HG03558 (cell line): ENCODE data around the gene KRTAP4-9.
"Not testable (repeated sequence)": the region's sequence is repeated elsewhere in the genome, so short reads cannot be mapped to it uniquely, and the experiment has no call there.

ENCODE experiments used
- ATAC-seq: cut with Tn5 transposase; IDR thresholded peaks from one replicate; pipeline ENCODE4 v1.9.1; 2021; ENCODE audit warnings: moderate number of reproducible peaks; ENCODE audit not compliant: unreplicated experiment; ENCODE audit errors: extremely low read depth

The KRTAP4-9 gene

DNA sequence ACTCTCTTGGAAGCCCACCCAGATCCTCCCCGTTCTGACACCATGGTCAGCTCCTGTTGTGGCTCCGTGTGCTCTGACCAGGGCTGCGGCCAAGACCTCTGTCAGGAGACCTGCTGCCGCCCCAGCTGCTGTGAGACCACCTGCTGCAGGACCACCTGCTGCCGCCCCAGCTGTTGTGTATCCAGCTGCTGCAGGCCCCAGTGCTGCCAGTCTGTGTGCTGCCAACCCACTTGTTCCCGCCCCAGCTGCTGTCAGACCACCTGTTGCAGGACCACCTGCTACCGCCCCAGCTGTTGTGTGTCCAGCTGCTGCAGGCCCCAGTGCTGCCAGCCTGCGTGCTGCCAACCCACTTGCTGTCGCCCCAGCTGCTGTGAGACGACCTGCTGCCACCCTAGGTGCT lies at the start of gene KRTAP4-9:
KRTAP4-9 (plus strand) TSS at position 43 of the 400 bp plus-strand sequence; CDS start at position 43, 0 bp downstream.
- ATAC-seq = not testable (repeated sequence)

DNA sequence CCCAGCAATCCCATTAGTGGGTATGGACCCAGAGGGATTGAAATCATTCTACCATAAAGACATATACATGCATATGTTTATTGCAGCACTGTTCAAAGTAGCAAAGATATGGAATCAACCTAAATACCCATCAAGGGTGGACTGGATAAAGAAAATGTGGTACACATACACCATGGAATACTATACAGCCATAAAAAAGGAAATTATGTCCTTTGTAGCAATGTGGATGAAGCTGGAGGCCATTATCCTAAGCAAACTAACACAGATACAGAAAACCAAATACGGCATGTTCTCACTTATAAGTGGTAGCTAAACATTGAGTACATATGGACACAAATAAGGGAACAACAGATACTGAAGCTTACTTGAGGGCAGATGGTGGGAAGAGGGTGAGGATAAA lies 47.6 kb upstream of the KRTAP4-9 start:
- ATAC-seq = no peak

DNA sequence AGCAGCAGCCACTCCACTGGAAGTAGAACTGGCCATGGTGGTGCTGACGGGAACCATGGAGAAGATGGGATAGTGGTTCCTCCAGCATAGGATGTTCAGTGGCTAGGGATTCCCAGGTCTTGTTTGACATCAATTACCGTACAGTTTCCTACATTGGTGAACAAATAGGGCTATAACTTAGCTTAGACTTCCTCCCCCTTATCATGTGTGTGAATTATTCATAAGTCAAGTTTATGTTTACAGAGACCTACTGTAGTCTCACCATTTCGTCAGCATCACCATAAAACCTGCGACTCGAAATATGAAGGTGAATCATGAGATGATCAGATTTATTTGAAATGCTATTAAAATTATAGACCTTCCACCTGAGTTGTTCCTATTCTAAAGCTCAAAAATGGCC lies 46.4 kb upstream of the KRTAP4-9 start:
- ATAC-seq = no peak

DNA sequence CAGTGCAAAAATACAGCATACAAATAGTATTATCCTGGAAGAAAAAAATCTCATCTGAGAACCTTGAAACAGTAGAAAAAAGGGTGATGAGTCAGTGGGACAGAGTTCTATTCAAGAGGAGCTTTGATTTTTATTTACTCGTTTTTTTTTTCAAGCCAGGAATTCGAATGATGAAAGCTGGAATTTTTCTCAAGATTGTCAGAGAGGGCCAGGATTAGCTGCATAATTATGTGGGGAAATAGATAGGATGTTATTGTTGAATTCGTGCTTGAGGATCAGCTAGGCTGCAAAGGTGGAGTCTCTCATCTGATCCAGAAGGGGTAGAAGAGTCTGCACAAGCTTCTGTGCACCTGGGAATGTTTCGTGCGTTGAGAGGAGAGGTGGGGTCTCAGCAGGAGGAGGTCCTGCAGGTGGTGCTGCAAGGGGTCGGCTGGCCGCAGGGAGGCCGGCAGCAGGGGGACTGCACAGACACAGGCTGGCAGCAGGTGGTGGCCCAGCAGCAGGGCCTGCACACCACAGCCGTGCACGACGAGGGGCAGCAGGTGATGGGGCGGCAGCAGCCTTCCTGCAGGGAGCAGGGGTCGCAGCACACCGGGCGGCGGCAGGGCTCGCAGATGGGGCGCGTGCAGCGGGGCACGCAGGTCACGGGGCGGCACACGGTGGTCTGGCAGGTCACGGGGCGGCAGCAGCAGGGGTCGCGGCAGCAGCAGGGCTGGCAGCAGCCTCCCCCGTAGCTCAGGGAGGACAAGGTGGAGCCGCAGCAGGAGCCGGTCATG lies 45.7 kb upstream of the KRTAP4-9 start:
- not testable (repeated sequence) for ATAC-seq

DNA sequence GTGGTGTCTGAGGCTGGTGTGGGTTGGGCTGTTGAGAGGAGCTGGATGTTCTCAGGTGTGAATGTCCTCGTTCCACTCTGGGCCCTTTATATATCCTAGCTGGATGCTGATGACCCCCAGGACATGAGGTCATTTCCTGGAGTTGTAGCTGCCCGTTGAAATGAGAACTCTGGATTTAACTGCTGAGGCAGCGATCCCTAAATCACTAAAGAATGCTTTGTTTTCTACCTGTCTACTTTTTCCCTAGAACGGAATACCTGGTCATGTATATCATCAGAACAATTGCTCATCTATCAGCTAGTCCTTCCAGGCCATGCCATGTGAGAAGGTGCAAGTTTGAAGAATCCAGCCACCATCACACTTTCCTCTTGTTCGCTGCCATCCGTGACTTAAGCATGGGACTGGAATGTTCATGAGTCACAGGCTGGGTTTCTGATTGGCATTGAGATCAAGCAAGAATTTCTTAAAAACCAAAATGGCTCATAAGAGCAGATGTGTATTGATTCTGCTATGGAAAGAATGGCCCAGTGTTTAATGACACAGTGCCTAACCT lies 45.1 kb upstream of the KRTAP4-9 start, which contains the start of gene KRTAP2-3:
KRTAP2-3 (minus strand) TSS at position 63 of the 553 bp plus-strand sequence. CDS start 64 bp downstream, outside the sequence.
- ATAC-seq = no peak

DNA sequence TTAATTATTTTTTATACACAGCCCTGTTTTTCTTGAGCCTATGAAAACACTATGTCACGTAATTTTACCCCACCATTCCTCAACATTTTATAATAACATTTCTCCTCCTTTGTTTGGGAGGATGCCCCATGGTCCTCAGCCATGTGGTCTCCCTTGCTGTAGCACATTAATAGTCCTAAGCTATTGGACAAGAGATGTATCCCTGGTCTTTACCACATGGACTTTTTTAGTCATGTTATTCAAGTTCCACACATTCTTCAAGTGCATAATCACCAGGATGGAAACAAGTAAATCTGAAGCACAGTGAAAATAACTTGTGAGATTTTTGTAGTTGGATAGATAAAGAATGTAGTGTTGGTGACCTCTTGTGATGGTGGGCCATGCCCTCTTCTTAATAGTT lies 43.2 kb upstream of the KRTAP4-9 start:
- no peak for ATAC-seq

DNA sequence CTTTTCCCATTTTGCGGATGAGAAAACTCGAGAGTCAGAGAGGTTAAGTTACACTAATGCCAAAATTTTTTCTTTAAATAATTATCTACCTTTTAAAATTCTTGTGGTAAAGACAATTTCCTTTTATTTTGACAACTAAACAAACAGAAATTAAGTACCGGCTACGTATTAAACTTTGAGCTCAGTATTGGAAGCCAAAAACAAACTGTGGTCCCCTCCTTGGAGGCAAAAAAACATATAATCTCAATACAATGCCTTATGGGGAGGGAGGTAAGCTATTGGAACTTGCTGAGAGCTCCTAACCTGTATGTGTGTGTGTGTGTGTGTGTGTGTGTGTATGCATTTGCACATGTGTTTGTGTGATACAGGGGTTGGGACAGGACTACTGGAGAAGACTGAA lies 41.7 kb upstream of the KRTAP4-9 start:
- no peak for ATAC-seq

DNA sequence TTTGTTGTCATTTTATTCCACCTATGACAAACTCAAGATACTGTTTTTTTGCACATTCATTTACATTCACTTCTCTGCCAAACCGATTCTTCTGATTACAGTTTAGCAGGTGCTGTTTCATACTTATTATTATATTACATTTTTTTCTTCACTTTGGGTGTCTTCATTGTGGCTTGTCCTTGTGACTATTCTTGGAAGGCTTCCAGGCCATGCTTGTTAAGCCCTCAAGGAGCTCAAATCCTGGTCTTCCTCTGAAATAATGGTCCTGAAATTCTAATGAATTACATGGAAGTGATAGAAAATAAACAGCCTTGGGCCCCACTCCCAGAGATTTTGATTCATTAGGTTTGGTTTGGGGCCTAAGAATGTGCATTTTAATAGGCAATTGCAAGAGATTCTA lies 40.9 kb upstream of the KRTAP4-9 start:
- no peak for ATAC-seq

DNA sequence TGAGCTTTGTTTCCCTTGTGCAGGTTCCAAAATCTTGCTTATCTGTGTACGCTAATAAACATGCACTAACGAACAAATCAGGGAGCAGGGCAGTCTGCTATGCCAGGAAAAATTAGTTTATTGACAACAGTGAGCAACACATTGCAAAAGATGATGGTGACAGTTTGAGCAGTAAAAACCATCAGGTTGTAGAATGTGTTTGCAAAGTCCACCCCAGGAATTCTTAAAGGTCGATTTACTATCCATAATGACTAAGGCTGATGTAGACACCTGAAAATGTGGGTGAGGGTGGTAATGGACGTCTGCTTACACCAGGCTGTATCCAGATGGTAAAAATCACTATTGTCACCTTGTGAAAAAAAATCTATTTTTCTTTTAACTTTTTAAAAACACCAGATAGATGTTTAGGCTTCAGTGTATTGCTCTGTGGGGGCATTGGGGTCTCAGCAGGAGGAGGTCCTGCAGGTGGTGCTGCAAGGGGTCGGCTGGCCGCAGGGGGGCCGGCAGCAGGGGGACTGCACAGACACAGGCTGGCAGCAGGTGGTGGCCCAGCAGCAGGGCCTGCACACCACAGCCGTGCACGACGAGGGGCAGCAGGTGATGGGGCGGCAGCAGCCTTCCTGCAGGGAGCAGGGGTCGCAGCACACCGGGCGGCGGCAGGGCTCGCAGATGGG lies 40.0 kb upstream of the KRTAP4-9 start:
- not testable (repeated sequence) for ATAC-seq

DNA sequence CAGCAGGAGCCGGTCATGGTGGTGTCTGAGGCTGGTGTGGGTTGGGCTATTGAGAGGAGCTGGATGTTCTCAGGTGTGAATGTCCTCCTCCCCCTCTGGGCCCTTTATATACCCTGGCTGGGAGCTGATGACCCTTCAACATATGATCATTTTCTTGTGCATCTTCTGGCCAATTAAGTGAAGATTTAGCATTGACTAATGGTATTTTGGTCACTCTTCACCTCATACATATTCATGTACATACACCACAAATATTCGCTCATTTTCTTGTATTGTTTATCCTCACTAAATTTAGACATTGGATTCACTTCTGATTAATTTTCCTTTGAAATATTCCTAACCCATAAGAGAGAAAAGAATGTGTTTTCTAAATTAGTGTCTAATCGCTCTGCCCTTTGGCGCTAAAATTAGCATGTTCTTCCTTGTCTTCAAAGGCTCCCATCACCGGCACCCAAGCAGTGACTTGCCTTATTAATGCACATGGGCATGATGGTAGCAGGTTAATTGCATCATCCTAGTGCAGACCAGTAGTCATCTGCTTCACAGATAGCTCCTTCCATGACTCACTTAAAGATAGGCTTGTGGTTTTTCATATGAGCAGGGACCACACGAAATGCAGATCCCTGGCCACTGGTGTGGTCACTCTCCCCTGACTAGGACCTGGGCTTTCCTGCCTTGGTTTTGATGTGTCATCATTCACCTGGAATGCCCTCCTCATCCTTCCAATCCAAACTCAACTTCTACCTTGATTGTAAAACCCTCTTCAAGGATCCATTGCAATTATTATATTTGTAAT lies 39.2 kb upstream of the KRTAP4-9 start, which contains the start of gene KRTAP2-4:
KRTAP2-4 (minus strand) TSS at position 51 of the 796 bp plus-strand sequence; CDS start at position 17, 34 bp downstream.
- no peak for ATAC-seq

DNA sequence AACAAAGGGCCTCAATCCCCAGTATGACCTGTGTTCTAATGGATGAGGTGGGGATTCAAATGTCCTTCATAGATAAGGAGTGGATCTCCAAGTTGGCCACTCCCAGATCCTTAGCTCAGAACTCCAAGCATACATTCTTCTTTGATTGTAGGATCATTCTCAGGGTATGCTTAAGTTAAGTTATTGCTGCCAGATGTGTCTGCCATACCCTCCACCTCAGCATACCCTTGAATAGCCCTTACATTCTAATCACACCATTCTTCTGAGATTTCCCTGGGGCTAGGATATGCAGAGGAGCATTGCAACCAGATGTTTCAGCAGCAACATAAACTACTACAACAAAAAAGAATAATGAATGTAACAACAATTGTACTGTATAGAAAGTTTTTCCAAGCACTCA lies 37.9 kb upstream of the KRTAP4-9 start:
- ATAC-seq = no peak

DNA sequence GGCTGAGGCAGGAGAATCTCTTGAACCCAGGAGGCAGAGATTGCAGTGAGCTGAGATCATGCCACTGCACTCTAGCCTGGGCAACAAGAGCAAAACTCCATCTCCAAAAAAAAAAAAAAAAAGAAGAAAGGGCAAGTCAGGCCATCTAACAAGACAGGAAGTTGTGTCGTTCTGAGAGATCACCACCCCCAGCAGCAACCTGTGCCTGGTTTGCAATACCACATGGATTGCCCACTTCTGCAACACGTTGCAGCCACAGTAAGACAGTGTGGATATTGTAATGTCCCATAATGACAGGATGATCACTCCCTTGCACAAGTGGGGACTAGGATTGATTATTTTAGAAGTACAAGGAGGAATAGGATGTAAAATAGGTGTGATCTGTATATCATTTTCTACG lies 36.2 kb upstream of the KRTAP4-9 start:
- no peak for ATAC-seq

DNA sequence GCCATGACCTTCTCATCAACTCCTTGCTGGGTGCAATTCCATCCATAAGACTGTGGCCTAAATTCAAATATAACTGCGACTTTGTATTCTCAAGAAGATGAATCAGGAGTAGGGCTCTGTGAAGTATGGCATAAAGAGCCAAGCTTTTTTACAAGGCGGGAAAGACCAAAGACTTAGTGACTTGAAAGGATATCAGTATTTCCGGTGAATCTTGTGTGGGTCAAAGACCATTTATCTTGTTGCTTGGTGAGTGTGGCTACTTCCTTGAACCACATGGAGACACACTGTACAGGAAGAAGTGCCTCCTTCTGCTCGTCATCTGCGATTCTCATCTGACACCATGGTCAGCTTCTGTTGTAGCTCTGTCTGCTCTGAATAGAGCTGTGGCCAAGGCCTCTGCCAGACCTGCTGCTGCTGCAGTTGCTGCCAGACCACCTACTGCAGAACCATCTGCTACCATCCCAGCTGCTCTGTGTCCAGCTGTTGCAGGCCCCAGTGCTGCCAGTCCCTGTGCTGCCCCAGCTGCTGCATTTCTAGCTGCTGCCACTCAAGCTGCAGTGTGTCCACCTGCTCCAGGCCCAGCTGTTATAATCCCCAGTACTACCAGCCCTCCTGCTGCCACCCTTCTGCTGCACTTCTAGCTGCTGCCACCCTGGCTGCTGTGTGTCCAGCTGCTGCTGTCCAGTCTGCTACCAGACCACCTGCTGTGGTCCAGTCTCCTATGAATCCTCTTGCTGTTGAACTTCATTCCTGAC lies 33.4 kb upstream of the KRTAP4-9 start:
- no peak for ATAC-seq

DNA sequence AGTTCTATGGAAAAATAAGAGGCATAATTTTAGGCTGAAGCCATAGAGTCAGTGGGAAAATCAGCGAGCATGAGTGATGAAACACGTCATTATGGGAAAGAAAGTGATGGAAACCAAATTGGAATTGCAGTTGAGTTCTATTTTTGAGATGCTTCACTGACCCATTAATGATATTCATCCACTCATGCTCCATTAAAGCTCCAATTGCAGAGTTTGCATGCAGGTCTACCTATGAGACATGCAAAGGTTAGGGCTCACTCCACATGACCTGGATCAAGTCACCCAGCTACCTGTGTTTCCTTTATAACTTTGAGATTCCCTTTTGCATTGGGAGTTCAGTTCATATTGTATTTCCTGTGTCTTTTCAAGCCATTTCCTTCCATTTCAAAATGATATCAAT lies 31.5 kb upstream of the KRTAP4-9 start:
- no peak for ATAC-seq

DNA sequence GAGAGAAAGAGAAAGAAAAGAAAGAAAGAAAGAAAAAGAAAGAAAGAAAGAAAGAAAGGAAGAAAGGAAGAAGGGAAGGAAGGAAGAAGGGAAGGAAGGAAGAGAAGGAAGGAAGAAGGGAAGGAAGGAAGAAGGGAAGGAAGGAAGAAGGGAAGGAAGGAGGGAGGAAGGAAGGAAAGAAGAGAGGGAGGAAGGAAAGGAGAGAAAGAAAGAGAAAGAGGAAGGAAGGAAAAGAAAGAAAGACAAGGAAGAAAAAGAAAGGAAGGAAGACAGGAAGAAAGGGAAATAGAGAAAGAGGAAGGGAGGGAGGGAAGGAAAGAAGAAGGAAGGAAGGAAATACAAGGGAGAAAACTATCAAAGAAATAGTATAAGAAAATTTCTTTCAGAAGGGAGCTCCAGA lies 28.4 kb upstream of the KRTAP4-9 start:
- no peak for ATAC-seq

DNA sequence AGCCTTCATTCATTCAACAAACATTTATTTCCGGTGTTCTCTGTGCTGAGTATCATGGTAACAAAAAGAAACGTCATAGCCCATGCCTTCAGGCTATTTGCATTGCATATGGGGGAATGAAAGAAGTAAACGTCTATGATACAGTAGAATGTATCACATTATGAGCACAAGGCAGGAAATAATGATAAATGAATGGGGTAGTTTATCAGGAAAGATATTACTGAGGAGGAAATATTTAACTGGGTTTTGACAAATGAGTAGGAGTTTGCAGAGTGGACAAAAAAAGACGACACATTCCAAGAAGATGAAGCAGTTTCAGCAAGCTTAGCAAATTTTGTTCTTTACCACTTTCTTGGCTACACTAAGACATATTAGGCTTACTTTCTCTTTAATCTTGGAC lies 22.6 kb upstream of the KRTAP4-9 start:
- ATAC-seq = no peak

DNA sequence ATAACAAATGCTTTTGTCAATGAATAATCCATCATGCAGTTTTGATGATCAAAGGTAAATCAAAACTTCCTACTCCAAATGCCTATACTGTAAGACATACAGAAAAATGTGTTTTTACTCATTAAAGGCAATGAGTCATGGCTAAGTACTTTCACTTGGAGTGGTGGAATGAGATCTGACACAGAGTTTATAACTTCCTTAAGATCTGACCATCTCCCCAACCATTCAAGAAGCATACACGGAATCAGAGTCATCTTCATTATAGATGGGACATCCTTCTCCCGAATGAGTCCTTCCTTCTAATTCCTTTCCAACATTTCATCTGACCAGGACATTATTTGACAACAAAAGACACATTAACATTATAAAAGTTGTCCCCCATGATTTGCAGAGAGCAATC lies 21.8 kb upstream of the KRTAP4-9 start:
- not testable (repeated sequence) for ATAC-seq

DNA sequence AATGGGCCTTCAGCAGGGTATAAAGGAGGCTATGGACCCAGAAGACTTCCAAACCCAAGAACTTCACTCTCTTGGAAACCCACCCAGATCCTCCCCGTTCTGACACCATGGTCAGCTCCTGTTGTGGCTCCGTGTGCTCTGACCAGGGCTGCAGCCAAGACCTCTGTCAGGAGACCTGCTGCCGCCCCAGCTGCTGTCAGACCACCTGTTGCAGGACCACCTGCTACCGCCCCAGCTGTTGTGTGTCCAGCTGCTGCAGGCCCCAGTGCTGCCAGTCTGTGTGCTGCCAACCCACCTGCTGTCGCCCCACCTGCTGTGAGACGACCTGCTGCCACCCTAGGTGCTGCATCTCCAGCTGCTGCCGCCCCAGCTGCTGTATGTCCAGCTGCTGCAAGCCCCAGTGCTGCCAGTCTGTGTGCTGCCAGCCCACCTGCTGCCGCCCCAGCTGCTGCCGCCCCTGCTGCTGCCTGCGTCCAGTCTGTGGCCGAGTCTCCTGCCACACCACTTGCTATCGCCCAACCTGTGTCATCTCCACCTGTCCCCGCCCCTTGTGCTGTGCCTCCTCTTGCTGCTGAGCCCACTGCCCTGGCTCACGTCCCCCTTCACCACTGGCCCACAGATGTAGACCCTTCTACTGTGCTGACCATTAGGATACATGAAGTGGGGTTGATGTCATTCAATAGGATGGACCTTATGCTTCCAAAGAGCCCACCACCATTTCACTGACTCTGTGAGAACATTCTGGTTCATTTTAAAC lies 20.9 kb upstream of the KRTAP4-9 start, which contains the start of gene KRTAP4-7:
KRTAP4-7 (plus strand) TSS at position 51 of the 757 bp plus-strand sequence; CDS start at position 108, 57 bp downstream.
- ATAC-seq = not testable (repeated sequence)
